ENCODE measurements around the gene BATF2.
"Not testable (repeated sequence)": the region's sequence is repeated elsewhere in the genome, so short reads cannot be mapped to it uniquely, and the experiment has no call there.

Gene BATF2

DNA sequence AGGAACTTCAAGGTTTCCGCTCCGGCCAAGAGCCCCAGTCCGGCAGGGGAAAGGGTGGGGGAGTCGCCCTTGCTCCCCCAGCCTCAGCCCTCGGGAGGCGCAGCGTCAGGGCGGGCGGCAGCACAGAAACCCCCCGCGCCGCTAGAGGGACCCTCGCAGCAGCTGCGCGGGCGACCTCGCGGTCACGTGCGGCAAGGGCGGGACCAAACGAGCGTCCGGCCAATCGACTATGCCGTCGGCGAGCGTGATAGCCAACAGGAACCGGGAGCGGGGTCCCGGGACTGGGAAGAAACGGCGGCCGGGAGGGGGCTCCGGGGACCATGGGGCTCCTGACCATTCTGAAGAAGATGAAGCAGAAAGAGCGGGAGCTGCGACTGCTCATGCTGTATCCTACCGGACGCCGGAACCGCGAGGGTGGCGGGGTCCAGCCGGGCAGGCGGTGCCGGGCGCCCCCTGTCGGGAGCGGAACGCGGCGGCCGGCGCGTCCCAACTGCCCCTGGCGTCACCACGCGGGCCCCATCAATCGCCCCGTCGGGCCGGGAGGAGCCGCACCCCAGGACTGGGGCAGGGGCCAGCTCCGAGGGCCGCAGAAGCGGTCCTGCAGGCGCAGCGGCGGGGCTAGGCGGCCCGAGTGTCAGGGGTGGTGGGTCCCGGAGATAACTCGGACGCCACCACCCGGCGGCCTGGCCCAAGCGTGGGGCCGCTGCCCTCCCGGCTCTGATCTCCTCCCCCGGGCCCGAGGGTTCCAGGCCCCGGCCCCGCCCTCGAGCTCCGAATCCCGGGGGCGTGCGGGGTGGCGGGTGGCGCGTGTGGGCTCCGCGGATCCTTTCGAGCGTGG lies 17.3 kb upstream of the BATF2 start, which contains the start of gene ARL2:
ARL2 (plus strand) TSS at position 273 of the 838 bp plus-strand sequence; CDS start at position 321, 48 bp downstream.
- DNase-seq (ENCODE audit: low read depth in 2 of 2, low spot score in 1 of 2) = peak; percentile 54 to 83

- peak; percentile 78 to 83 for DNase-seq (ENCODE audit: low read depth in 2 of 2, low spot score in 1 of 2)
Observed at GRCh38 chr11:65013130-65013887, 16.5 kb upstream of the BATF2 start.

- DNase-seq (ENCODE audit: low read depth in 2 of 2, low spot score in 1 of 2) = no peak
Observed at GRCh38 chr11:65008873-65009272, 12.1 kb upstream of the BATF2 start.

DNA sequence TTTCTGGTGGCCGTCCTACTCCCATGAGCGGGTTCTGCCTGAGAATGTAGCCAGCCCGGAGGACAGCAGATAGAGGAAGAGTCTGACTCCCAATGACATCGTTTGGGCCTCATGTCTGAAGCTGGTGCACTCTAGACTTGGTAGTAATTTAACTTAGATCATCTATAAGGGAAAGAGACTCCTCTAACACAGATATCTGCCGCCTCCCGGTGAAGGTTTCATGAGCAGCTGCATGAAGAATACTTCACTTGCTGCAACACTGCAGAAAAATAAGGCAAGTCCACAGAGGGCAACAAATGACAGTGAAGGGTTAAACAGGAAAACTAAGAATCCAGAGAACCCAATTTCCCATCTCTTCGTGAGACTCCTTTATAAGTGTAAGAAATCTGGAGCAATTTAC lies 11.2 kb upstream of the BATF2 start:
- DNase-seq (ENCODE audit: low read depth in 2 of 2, low spot score in 1 of 2) = no peak

DNA sequence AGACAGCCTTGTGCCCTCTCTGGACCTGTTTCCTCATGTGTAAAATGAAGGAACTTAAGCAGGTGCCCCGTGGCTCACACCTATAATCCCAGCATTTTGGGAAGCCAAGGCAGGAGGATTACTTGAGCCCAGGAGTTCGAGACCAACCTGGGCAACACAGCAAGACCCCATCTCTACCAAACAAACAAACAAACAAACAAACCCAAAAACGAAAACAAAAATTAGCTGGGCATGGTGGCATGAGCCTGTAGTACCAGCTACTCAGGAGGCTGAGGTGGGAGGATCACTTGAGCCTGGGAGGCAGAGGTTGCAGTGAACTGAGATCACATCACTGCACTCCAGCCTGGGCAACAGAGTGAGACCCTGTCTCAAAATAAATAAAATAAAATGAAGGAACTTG lies 7.2 kb upstream of the BATF2 start:
- not testable (repeated sequence) for DNase-seq (ENCODE audit: low read depth in 2 of 2, low spot score in 1 of 2)

DNA sequence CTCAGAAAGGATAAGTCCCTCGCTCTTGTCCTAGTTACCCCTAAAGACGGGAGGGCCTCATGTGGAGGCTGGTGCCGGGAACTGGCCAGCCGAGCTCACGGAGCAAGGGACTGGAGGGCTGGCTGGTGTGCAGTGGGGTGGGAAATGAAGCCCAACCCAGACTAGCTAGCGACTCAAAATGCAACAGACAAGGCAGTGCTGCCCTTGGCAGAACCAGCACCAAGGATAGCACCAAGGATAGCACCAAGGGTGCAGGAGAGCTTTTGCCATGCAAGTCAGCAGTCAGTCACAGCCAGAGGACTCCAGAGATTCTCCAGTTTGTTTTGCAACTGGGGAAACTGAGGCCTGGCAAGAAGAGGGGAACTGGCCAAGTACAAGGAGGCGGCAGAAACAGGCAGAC lies 6.5 kb upstream of the BATF2 start:
- no peak for DNase-seq (ENCODE audit: low read depth in 2 of 2, low spot score in 1 of 2)

DNA sequence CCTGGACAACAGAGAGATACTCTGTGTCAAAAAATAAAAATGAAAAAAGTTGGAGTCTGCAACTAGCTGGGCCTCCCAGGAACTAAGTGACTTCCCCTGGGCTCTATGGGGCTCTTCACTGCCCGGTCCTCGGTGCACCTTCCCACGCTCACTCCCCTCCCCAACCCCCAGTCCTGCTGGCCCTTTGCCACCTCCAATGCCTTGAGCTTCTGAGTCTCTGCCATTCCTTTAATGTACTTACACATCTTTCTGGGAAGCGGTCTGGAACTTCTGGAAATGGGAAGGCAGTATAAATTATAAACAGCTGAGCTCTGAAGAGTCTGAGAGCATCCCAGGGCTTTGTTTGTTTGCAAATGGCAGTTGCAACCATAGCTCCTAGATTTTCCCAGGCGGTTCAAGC lies 5.9 kb upstream of the BATF2 start:
- no peak for DNase-seq (ENCODE audit: low read depth in 2 of 2, low spot score in 1 of 2)

DNA sequence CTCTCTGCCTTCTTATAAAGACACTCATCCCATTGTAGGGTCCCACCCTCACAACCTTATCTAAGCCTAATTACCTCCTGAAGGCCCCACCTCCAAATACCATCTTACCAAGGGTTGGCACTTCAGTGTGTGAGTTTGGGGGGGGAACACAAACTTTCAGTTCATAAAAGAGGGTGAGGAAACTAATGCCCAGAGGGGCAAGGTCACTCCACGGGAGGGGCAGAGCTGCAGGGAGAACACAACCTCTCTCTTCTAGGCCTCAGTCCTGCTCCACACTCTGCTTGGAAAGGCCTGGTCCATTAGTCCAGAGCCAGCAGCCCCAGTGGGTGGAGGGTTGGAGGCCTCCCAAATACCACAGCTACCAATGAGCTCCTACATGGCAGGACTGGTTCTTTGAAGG lies 2.7 kb upstream of the BATF2 start:
- DNase-seq (ENCODE audit: low read depth in 2 of 2, low spot score in 1 of 2) = no peak

DNA sequence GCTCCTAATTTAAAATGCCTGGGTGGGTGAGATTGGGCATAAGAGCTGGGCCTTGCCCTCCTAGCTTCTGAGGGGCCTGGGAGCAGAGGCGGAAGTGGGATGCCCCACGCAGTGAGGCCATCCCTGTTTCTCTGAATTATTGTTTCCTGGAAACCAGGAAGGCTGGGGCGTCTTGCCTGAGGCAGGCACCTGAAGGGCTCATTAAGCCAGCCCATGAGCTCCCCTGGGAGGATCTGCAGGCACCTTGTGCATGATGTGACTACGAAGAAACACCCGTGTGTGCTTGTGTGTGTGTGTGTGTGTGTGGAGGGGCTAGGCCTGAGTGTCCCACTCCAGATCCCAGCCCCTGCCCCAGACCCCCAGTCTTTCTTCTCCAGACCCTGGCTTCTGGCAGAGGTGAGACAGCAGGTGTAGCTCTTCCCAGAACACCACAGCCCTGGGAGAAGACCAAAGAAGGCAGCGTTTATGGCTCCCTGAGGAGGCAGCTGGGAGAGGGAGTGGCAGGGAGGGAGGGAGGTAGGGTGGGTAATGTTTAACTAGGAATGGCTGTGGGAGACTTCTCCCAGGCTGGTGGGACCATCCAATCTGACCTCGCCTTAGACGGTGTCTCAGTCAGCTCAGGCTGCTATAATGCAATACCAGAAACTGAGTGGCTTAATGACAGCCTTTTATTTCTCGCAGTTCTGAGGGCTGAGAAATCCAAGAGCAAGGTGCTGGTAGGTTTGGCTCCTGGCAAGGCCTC lies 2.1 kb upstream of the BATF2 start:
- no peak for DNase-seq (ENCODE audit: low read depth in 2 of 2, low spot score in 1 of 2)

GRCh38 chr11:64998141-64998540 lies 1.4 kb upstream of the BATF2 start:
- no peak for DNase-seq (ENCODE audit: low read depth in 2 of 2, low spot score in 1 of 2)

- DNase-seq (ENCODE audit: low read depth in 2 of 2, low spot score in 1 of 2) = no peak
Observed at GRCh38 chr11:64996327-64996709, 453 bp downstream of the BATF2 start.

GRCh38 chr11:64994318-64994717 lies 2.5 kb downstream of the BATF2 start:
- no peak for DNase-seq (ENCODE audit: low read depth in 2 of 2, low spot score in 1 of 2)

- DNase-seq (ENCODE audit: low read depth in 2 of 2, low spot score in 1 of 2) = no peak
Observed at GRCh38 chr11:64990222-64990923, 6.4 kb downstream of the BATF2 start.

DNA sequence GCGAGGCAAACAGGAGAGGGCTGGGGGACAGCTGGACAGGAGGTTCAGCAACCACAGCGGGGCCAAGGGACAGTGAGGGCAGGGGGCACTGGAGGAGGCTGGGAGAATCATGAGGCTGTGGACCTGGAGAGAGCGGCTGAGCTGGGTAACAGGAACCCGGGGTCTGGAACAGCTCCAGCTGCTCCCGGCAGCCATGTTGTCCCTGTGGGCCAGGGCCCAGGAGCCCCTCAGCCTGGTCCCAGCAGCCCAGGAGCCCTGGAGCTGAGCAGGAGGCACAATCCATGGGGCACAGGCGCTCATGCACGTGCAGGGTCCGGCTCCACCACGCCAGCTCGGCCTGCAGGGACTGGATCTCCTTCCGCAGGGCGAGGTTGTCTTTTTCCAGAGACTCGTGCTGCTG lies 7.4 kb downstream of the BATF2 start:
- DNase-seq (ENCODE audit: low read depth in 2 of 2, low spot score in 1 of 2) = no peak

DNA sequence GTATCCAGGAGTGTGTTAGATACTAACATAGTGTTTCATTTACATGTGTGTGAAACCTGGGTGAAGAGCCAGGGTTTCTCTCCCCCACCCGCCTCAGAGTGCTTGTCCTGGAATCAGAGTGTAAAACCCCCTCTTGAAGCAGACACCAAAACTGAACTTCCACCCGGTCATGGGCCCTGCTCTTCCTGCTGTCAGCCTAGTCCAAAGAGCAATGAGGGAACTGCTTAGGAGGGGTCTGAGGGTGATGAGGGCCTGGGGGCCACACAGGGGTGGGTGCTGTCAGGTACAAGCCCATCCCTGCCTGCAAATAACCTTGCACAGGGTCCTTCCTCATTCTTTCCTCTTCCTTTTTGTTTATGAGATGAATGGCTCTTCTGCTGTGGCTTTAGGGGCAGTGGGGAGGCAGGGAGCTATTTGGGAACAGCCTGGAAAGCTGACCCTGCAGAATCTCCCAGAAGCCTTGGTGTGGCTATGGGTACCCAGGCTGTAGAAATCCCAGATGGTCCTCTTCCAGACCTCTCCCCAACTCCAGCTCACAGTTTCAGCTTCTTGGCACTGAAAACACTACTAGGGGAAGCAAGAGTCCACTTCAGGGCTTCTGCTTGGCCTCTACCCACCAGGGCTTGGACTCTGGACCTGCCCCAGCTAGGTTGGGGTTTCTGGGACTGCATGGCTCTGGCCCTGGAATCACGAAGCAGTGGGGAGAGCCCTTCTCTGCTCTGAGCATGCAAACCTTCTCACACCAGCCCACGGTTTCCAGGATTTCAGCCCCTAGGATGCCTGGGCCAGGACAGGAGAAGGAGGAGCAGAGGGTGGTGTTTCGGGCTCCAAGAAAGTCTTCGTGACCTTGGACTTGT lies 8.5 kb downstream of the BATF2 start:
- DNase-seq (ENCODE audit: low read depth in 2 of 2, low spot score in 1 of 2) = no peak

- DNase-seq (ENCODE audit: low read depth in 2 of 2, low spot score in 1 of 2) = not testable (repeated sequence)
Observed at GRCh38 chr11:64983339-64983738, 13.4 kb downstream of the BATF2 start.

DNA sequence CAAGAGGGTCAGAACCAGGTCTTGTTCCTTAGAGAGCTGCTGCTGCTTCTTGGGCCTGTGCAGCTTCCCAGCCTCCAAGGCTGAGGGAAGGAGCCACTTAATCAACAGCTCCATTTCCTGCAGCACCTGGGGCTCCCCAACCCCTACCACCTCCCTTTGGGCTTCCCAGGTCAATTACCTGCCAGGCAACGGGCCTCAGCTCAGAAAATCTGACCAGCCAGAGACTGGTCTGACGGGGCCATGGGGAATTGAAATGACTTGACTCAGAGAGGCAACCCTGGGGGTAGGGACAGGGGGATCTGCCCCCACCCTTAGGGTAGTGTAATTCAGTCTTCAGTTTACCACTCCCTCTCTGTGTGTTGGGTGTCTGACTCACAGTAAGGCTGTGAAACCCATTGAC lies 20.1 kb downstream of the BATF2 start:
- no peak for DNase-seq (ENCODE audit: low read depth in 2 of 2, low spot score in 1 of 2)

DNA sequence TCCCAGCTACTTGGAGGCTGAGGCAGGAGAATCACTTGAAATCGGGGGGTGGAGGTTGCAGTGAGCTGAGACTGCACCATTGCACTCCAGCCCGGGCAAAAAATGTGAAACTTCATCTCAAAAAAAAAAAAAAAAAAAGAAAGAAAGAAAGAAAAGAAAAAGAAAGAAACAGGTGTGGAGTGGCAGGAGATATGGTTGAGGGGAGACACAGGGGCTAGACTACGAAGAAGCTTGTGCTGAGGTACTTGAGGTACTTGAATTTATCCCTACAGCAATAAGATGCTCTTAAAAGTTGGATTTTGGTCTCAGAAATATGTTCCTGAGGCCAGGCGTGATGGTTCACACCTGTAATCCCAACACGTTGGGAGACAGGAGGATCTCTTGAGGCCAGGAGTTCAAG lies 22.6 kb downstream of the BATF2 start:
- DNase-seq (ENCODE audit: low read depth in 2 of 2, low spot score in 1 of 2) = no peak

DNA sequence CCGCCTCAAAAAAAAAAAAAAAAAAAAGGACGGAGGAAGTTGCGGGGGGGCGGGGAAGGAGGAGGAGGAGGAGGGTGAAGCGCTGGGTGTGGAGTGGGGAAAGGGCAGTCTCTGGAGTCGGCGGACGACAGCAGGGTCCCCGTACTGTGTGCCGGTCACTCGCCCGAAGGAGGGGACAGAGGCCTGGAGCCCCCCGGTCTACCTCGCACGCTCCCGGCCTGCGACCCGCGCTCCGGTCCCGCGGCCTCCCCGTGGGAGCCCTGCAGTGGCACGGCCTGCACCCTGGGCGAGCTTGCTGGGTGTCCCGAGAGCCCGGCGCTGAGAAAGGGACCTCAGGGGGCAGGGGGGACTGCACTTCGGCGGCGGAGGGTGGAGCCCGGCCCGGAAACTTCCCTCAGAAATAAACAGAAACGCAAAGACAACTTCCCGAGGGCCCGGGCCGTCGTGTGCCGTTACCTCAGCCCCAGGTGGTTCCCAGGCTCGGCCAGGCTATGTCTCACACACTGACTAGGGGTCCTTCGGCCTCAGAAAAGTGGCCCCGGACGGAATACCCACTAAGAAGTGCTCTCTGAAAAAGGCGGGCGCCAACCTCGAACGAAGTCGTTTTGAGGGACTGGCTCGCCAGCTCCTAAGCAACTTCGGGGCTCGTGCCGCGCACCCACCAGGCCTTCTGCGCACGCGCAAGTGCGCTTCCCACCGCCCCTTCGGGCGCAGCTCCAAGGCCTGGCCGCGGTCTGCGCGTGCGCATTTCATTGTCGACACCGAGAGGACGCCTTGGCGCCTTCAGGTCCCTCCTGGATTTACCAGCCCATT lies 25.1 kb downstream of the BATF2 start, which contains the start of gene MAJIN:
MAJIN (minus strand) TSS at position 688 of the 813 bp plus-strand sequence. CDS start 12,703 bp downstream, outside the sequence.
- DNase-seq (ENCODE audit: low read depth in 2 of 2, low spot score in 1 of 2) = peak; percentile 72 to 74
